Erythroblast (primary cell): ENCODE measurements around the gene LHFPL2.

Experiments used
- GATA1 ChIP-seq: IDR thresholded peaks from 2 replicates; pipeline ENCODE4 v1.6.1; 2011; ENCODE audit warnings: low read depth, mild to moderate bottlenecking, control low read depth, low read length, moderate library complexity
- POLR2A ChIP-seq: IDR thresholded peaks from 2 replicates; pipeline ENCODE4 v1.6.1; 2011; ENCODE audit warnings: mild to moderate bottlenecking, low read length

DNA sequence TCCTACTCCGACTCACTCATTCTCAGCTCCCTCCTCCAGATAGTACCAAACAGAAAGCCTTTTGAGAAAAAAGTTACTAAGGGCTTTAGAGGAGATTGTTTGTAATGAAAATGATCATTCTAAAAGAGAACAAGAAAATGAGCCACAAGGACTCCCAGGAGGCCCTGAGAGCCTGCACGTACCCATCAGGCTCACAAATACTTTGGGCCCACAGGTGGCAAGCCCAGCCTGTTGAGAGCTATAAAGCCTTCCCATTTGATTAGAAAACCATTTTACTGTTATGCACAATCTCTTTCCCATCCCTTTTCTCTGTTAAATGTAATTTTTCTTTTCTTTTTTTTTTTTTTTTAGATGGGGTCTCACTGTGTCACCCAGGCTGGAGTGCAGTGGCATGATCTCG lies 136.1 kb downstream of the LHFPL2 start:
- TF ChIP-seq POLR2A = no peak
- TF ChIP-seq GATA1 = no peak
